Measurements from ENCODE around the gene RGS13. TPM values are rescaled to one million over a fixed set of nuclear protein-coding genes. Genes with fewer than 3 reads are reported as not detected.

Gene RGS13
- total RNA-seq, 2 donors from 2014 or later: 0.81 to 1.2 TPM

- no peak for DNase-seq (ENCODE audit: low spot score)
- intact Hi-C loops (cut with DNase I): no loop called here
These were observed 72.1 kb downstream of the RGS13 start for GRCh38 chr1:192707978-192708547.

- intact Hi-C loops (cut with DNase I): no loop called here
- DNase-seq (ENCODE audit: low spot score): no peak
These were observed 73.6 kb downstream of the RGS13 start for GRCh38 chr1:192709544-192709943.

Other genes with a start within 250 kb of the RGS13 start
- 10 to 100 TPM; 13.0 to 32.0 TPM for gene RGS1, start 60.4 kb upstream of the RGS13 start, total RNA-seq
- gene RGS2, start 172.9 kb downstream of the RGS13 start, total RNA-seq: 10 to 100 TPM; 70.8 to 96.2 TPM

Measured in posterior vena cava (tissue), 2 donors.